Stimulated activated CD8-positive, alpha-beta memory T cell treated with anti-CD3 and anti-CD28 coated beads, Interleukin-12 subunit alpha, Interleukin-12 subunit beta, amount 100 ng/mL, for 4 hours (primary cell): ENCODE results near the gene PKP3.
"Not testable (repeated sequence)": the region's sequence is repeated elsewhere in the genome, so short reads cannot be mapped to it uniquely, and the experiment has no call there.

Source experiments
- DNase-seq: peaks from one replicate; pipeline ENCODE4 v3.0.0-alpha.2; 2020; ENCODE audit warnings: low read depth

The PKP3 gene

DNA sequence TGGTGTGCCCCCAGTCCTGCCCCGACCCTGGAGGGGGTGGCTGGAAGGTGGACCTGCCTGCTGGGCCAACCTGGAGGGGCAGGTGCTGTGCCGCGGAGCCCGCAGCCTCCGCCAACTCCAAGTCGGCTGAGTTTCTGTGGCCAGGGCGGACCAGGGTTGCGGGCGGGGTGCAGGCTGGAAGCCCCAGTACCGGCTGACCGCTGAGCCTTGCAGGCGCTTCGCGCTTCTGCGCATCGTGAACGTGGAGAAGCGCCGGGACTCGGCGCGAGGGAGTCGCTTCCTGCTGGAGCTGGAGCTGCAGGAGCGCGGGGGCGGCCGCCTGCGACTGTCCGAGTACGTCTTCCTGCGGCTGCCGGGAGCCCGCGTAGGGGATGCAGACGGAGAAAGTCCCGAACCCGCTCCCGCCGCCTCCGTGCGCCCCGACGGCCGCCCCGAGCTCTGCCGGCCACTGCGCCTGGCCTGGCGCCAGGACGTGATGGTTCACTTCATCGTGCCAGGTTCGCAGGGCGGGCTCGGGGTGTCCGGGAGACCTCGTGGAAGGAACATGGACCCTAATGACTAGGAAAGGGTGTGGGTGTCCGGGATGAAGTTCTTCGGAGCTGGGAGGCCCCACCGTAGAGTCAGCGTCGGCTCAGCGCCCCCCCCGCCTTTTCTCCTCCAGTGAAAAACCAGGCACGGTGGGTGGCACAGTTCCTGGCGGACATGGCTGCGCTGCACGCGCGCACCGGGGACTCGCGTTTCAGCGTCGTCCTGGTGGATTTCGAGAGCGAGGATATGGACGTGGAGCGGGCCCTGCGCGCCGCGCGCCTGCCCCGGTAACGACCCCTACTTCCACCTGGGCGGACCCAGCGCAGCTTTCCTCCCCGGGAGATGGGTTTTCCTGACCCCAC, 14.6 kb upstream of the PKP3 start:
- DNase-seq: no peak

GRCh38 chr11:380095-380480, 13.9 kb upstream of the PKP3 start:
- no peak for DNase-seq

DNA sequence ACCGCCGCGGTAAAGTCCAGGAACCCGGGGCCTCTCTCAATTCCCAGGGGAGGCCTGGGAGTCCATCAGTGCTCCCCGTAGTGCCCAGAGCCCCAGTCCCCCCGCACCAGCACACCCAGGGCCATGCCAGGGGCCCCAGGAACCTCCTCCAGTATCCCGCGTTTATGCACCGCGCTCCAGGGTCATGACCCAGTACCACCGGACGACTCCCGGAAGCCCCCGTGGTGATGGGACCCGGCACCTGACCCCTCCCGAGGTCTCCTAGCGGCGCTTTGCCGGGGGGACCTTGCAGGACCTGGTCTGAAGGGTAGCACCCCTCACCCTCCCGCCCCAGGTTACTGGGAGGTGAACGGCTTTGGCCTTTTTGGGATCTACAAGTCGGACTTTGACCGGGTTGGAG, 13.5 kb upstream of the PKP3 start:
- no peak for DNase-seq

DNA sequence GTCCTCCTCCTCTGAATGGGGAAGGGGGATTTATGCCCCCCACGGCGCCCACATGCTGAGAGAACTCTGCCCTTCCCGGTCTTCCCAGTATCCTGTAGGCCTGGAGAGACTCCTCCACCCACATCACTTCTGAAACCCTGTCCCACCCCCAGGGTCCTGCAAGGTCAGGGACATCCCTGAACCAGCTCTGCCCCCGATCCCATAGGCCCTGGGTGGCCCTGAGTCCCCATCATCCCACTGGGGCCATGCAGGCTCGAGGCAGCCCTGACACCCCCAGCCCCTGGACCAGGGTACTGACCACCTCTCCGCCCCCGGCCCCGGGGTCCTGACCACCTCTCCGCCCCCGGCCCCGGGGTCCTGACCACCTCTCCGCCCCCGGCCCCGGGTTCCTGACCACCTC, 13.0 kb upstream of the PKP3 start:
- no peak for DNase-seq

DNA sequence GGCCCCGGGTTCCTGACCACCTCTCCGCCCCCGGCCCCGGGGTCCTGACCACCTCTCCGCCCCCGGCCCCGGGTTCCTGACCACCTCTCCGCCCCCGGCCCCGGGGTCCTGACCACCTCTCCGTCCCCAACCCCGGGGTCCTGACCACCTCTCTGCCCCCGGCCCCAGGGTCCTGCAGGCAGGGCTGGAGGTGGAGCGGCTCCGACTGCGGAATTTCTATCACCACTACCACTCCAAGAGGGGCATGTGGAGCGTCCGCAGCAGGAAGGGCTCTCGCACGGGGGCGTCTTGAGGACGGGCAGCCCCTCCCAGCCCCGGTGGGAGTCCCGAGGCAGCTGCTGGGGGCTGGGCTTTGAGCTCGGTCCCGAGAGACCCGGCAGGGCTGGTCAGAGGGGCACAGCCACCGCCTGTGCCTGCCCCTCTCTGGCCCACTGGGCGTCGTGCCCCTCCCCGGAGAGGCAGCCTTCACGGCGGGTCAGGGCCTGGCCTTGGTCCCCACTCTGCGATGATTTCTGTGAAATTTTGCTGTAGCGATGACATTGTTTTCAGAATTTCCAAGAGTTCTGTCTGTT, 12.4 kb upstream of the PKP3 start:
- DNase-seq: no peak

- no peak for DNase-seq
These were observed 11.9 kb upstream of the PKP3 start for GRCh38 chr11:382081-382629.

- DNase-seq: no peak
These were observed 10.6 kb upstream of the PKP3 start for GRCh38 chr11:383431-383830.

- DNase-seq: no peak
These were observed 9.5 kb upstream of the PKP3 start for GRCh38 chr11:384511-384910.

DNA sequence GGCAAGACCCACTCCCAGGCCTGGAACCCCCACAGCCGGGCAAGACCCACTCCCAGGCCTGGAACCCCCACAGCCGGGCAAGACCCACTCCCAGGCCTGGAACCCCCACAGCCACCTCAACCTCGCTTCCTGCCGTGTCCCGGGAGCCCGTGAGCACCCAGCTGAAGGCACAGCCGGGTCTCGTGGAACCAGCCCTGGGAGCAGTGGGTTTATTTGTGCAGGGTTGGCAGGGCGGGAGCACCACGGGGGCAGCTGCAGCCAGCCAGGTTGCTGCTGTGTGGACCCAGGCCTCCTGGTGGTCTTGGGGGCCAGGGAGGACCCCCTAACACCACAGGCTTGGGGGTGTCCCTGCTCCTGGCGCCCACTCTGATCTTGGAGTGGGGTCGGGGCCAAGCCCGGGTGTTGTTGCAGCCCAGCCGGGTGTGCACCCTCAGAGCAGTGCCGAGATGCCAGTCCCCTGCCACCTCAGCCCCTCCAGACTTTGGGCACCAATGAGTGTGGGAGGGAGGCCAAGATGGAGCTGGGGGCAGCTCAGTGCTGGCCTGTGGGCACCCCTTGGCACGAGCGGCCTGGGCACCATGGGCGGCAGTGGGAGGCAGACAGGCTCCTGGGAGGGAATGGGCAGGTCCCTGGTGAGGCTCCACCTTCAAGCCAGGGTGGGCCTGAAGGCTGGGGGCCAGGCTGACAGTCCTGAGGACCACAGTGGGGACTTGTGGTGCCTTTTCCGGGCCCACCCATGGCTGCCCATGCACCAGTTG, 8.2 kb upstream of the PKP3 start:
- no peak for DNase-seq

DNA sequence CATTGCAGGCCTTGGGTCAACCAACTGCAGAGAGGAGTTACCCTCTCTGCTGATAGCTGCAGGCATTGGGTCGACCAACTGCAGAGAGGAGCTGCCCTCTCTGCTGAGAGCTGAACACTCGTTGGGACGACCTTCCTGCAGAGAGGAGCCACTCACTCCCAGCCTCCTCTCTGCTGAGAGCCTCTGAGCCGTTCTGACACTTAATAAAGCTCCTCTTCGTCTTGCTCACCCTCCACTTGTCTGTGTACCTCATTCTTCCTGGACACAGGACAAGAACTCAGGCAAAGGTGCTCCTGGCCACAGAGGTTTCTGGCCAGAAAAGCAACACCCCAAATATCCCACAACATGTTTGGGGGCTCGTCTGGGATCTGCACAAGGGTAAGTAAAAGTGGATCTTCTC, 7.5 kb upstream of the PKP3 start:
- no peak for DNase-seq

DNA sequence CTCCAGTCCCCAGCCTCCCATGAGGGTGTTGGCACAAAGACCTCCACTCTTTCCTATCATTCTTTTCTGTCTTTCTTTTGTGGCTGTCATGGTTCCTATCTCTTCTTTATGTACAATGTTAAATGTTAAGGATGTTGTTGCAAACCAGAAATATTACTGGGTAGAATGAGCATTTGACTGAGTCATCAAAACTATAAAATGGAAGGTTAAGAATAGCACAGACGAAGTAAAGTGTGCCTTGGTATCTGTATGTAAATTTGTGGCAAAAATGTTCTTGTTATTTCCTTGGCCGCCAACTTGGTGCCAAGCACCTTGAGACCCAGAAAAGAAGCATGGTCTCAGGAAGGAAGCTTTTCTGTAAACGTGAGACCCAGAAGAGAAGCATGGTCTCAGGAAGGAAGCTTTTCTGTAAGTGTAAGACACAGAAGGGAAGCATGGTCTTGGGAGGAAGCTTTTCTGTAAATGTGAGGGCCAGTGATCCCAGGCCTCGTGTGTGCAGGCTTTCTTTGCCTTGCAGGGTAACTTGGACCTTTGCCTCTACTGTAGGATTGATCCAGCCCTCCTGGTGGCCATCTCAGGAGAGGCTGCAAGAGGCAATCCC, 6.7 kb upstream of the PKP3 start:
- DNase-seq: no peak

- DNase-seq: not testable (repeated sequence)
These were observed 4.6 kb upstream of the PKP3 start for GRCh38 chr11:389369-389768.

GRCh38 chr11:390175-390574, 3.8 kb upstream of the PKP3 start:
- no peak for DNase-seq

- DNase-seq: no peak
These were observed 2.6 kb upstream of the PKP3 start for GRCh38 chr11:391117-392017.

- DNase-seq: no peak
These were observed 1.8 kb upstream of the PKP3 start for GRCh38 chr11:392102-392777.

GRCh38 chr11:393219-394033, 583 bp upstream of the PKP3 start:
- DNase-seq: no peak

DNA sequence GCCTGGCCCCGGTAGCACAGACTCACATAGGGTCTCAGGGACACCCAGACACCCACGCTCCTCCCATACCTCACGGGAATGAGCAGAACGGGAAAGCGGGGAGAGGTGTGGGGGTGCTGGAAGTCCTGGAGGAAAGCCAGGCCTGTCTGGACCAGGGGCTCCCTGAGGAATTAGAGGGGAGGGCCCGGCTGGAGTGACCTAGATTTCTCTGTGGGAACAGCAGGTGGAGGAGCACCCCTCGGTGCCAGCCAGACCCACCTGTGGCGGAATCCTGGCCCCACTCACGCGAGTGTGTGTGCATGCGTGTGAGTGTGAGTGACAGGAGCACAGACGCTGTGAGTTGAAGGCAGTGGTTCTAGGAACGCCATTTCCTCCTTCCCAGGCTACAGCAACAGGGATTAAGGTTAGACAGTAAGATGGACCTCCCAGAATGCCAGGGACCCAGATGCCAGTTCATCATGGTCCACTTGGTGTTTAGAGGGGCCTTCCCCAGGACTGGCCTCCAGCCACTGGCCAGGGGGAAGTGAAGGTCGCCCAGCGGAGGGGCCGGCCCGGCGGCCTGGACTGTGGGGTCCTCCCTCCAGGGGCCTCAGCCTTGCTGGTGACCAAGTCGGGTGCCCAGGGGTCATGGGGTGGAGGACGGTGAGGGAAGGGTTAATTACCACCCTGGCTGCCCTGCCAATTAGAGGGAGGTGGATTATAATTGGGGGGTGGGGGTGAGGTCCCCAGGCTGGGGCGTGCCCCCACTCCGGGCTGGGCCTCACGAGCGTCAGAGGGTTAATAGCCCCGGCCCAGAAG, 1.0 kb downstream of the PKP3 start:
- no peak for DNase-seq

- no peak for DNase-seq
These were observed 1.9 kb downstream of the PKP3 start for GRCh38 chr11:395866-396265.

GRCh38 chr11:396511-396947, 2.5 kb downstream of the PKP3 start:
- DNase-seq: no peak
